ENCODE results near the gene FLVCR2. TPM values are rescaled to one million over a fixed set of nuclear protein-coding genes. Genes with fewer than 3 reads are reported as not detected.

FLVCR2 gene, protein sequence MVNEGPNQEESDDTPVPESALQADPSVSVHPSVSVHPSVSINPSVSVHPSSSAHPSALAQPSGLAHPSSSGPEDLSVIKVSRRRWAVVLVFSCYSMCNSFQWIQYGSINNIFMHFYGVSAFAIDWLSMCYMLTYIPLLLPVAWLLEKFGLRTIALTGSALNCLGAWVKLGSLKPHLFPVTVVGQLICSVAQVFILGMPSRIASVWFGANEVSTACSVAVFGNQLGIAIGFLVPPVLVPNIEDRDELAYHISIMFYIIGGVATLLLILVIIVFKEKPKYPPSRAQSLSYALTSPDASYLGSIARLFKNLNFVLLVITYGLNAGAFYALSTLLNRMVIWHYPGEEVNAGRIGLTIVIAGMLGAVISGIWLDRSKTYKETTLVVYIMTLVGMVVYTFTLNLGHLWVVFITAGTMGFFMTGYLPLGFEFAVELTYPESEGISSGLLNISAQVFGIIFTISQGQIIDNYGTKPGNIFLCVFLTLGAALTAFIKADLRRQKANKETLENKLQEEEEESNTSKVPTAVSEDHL
- polyA plus RNA-seq: 0.29 TPM

GRCh38 chr14:75578102-75578785 is at the start of gene FLVCR2:
TSS of gene FLVCR2 (plus strand) at chr14:75578620. CDS start at chr14:75578973, 353 bp downstream.
- Mint-ChIP-seq H3K4me1 (peaks cover 6 to 9% (median 9%) of the 10 kb centered on the region in 3 donors), H3K4me3 (peak within 1 kb of the TSS; percentile 86 to 100 (median 94)), H3K27ac (peak within 1 kb of the TSS; percentile 5 to 86 (median 42)), H3K36me3 (no peaks in the 10 kb centered on the region), H3K27me3 (peaks cover 9% of the 10 kb centered on the region), H3K9me3 (no peaks in the 10 kb centered on the region)

- H3K4me1 Mint-ChIP-seq: peaks cover 28 to 32% (median 30%) of the 10 kb centered on the region in 3 donors
- no peak overlapping the region for H3K4me3 Mint-ChIP-seq
Measured at GRCh38 chr14:75531256-75531655, 47.2 kb upstream of the FLVCR2 start.

GRCh38 chr14:75531660-75532317 is 46.6 kb upstream of the FLVCR2 start:
- Mint-ChIP-seq H3K27ac (peak overlapping the region in 1 of 3 donors; percentile 54), H3K4me1 (peaks cover 23 to 29% (median 28%) of the 10 kb centered on the region in 3 donors)

More at GRCh38 chr14:75531256-75531655, 47.2 kb upstream of the FLVCR2 start:
- Mint-ChIP-seq H3K36me3 (peaks cover 3% of the 10 kb centered on the region), H3K27ac (peak overlapping the region in 2 of 3 donors; percentile 31 to 42), H3K27me3 (no peaks in the 10 kb centered on the region), H3K9me3 (no peaks in the 10 kb centered on the region)

GRCh38 chr14:75533791-75534555 is 44.4 kb upstream of the FLVCR2 start:
- Mint-ChIP-seq H3K4me1 (peaks cover 16 to 28% (median 26%) of the 10 kb centered on the region in 3 donors), H3K9me3 (no peaks in the 10 kb centered on the region), H3K4me3 (peak overlapping the region in 2 of 4 donors; percentile 7 to 17), H3K27ac (peak overlapping the region in 2 of 3 donors; percentile 23 to 88), H3K27me3 (no peaks in the 10 kb centered on the region), H3K36me3 (peaks cover 3% of the 10 kb centered on the region)

More at GRCh38 chr14:75531660-75532317, 46.6 kb upstream of the FLVCR2 start:
- Mint-ChIP-seq H3K27me3 (no peaks in the 10 kb centered on the region), H3K4me3 (no peak overlapping the region), H3K36me3 (peaks cover 3% of the 10 kb centered on the region), H3K9me3 (no peaks in the 10 kb centered on the region)

- Mint-ChIP-seq H3K36me3 (peaks cover 3% of the 10 kb centered on the region), H3K27me3 (no peaks in the 10 kb centered on the region), H3K4me1 (peaks cover 23 to 40% (median 37%) of the 10 kb centered on the region in 3 donors), H3K9me3 (no peaks in the 10 kb centered on the region), H3K4me3 (no peak overlapping the region), H3K27ac (peak overlapping the region in 1 of 3 donors; percentile 75)
Measured at GRCh38 chr14:75535164-75535898, 43.1 kb upstream of the FLVCR2 start.

DNA sequence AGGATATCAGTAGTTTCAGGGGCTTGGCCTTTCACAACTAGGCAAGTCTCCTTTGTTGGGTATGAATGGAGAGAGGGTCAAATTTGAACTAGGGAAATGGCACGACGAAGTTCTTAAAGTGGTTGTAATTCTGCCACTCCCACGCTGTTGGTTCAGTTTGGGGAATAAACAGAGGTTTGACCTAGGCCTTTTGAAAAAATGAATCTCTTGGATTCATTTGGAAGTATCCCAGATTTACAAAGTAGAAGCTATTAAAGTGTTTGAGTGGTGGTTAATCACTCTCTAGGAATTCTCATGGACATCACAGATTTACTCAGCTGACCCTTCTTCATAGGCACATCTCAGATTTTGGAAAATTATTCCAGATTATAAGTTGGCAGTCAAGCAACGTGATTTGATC is 41.3 kb upstream of the FLVCR2 start:
- Mint-ChIP-seq H3K4me3 (no peak overlapping the region), H3K4me1 (peaks cover 23 to 49% (median 41%) of the 10 kb centered on the region in 3 donors), H3K9me3 (no peaks in the 10 kb centered on the region), H3K27me3 (no peaks in the 10 kb centered on the region), H3K27ac (peak overlapping the region in 1 of 3 donors; percentile 22), H3K36me3 (peaks cover 1% of the 10 kb centered on the region)

- H3K4me1 Mint-ChIP-seq: peaks cover 30 to 51% (median 44%) of the 10 kb centered on the region in 3 donors
- H3K9me3 Mint-ChIP-seq: no peaks in the 10 kb centered on the region
- peak overlapping the region; percentile 64 to 96 (median 91) for H3K27ac Mint-ChIP-seq
- no peaks in the 10 kb centered on the region for H3K27me3 Mint-ChIP-seq
- peak overlapping the region; percentile 23 to 82 (median 78) for H3K4me3 Mint-ChIP-seq
- peaks cover 1% of the 10 kb centered on the region for H3K36me3 Mint-ChIP-seq
Measured at GRCh38 chr14:75539162-75539560, 39.3 kb upstream of the FLVCR2 start.

GRCh38 chr14:75539561-75540478 is 38.6 kb upstream of the FLVCR2 start:
- H3K4me1 Mint-ChIP-seq: peaks cover 30 to 50% (median 44%) of the 10 kb centered on the region in 3 donors
- H3K36me3 Mint-ChIP-seq: peaks cover 1% of the 10 kb centered on the region
- no peaks in the 10 kb centered on the region for H3K27me3 Mint-ChIP-seq
- peak overlapping the region; percentile 64 to 96 (median 96) for H3K27ac Mint-ChIP-seq
- no peaks in the 10 kb centered on the region for H3K9me3 Mint-ChIP-seq
- H3K4me3 Mint-ChIP-seq: peak overlapping the region; percentile 23 to 82 (median 78)

DNA sequence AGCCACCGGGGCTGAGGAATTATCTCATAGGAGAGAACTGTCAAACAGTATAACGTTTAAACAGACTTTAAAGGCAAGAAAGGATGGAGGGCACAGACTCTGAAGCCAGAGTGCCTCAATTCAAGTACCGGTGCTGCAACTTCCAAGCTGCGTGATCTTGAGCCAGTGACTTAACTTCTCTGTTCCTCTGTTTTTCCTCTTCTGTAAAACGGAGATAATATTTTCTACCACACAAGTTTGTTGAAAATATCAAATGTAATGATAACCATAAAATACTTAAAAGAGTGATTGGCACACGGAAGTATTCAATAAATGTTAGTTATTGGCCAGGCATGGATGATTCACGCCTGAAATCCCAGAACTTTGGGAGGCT is 38.0 kb upstream of the FLVCR2 start:
- H3K4me1 Mint-ChIP-seq: peaks cover 30 to 49% (median 44%) of the 10 kb centered on the region in 3 donors
- no peaks in the 10 kb centered on the region for H3K27me3 Mint-ChIP-seq
- H3K36me3 Mint-ChIP-seq: peaks cover 1% of the 10 kb centered on the region
- peak overlapping the region in 2 of 4 donors; percentile 25 to 54 for H3K4me3 Mint-ChIP-seq
- H3K9me3 Mint-ChIP-seq: no peaks in the 10 kb centered on the region
- peak overlapping the region; percentile 63 to 96 (median 80) for H3K27ac Mint-ChIP-seq

- Mint-ChIP-seq H3K36me3 (no peaks in the 10 kb centered on the region), H3K4me1 (peaks cover 30 to 46% (median 45%) of the 10 kb centered on the region in 3 donors), H3K4me3 (peak overlapping the region; percentile 60 to 91 (median 78)), H3K27ac (peak overlapping the region; percentile 83 to 96 (median 91)), H3K9me3 (no peaks in the 10 kb centered on the region), H3K27me3 (no peaks in the 10 kb centered on the region)
Measured at GRCh38 chr14:75542588-75543091, 35.8 kb upstream of the FLVCR2 start.

GRCh38 chr14:75543253-75543652 is 35.2 kb upstream of the FLVCR2 start:
- peak overlapping the region; percentile 83 to 96 (median 91) for H3K27ac Mint-ChIP-seq
- H3K9me3 Mint-ChIP-seq: no peaks in the 10 kb centered on the region
- H3K27me3 Mint-ChIP-seq: no peaks in the 10 kb centered on the region
- H3K36me3 Mint-ChIP-seq: no peaks in the 10 kb centered on the region
- H3K4me1 Mint-ChIP-seq: peaks cover 35 to 45% (median 43%) of the 10 kb centered on the region in 3 donors
- H3K4me3 Mint-ChIP-seq: peak overlapping the region; percentile 60 to 91 (median 78)

DNA sequence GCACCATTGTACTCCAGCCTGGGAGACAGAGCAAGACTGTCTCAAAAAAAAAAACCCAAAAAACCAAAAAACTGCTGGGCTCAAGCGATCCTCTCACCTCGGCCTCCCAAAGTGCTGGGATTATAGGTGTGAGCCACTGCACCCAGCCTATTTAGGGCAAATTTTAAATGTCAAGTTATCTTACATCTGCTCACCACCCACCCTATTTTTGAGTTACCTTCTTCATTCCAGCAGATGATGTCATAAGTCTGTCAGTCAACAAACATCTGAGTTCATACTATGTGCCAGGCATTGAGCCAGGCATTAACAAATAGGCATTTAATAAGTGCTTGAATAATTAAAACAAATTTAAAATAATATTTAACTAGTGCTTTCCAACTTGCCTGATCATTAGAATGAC is 34.6 kb upstream of the FLVCR2 start:
- H3K4me1 Mint-ChIP-seq: peaks cover 36 to 44% (median 43%) of the 10 kb centered on the region in 3 donors
- no peaks in the 10 kb centered on the region for H3K36me3 Mint-ChIP-seq
- H3K9me3 Mint-ChIP-seq: no peaks in the 10 kb centered on the region
- H3K27ac Mint-ChIP-seq: no peak overlapping the region
- no peak overlapping the region for H3K4me3 Mint-ChIP-seq
- H3K27me3 Mint-ChIP-seq: no peaks in the 10 kb centered on the region

Measured in IgD-negative memory B cell (primary cell).